Lower leg skin (tissue), 4 donors: ENCODE data around the gene C1orf216. TPM values are rescaled to one million over a fixed set of nuclear protein-coding genes. Genes with fewer than 3 reads are reported as not detected.
A peak's percentile ranks its signal among the peaks of the same experiment; 100 is the strongest.

Experiments used
- DNase-seq, 2 donors: peaks; one replicate each; pipeline ENCODE4 v3.0.0-alpha.2; 2019; ENCODE audit warnings: low spot score in 2 of 2
- H3K4me3 ChIP-seq: fragments of 200-600 bp; sonication (generic); 2 replicates; pipeline ENCODE4 v1.5.1; 2017; ENCODE audit warnings: mild to moderate bottlenecking, low read depth; ENCODE audit not compliant: poor library complexity, severe bottlenecking
- POLR2A ChIP-seq, 2 donors: fragments of 450-650 bp; IDR thresholded peaks; one replicate each; pipeline ENCODE4 v1.6.1; 2016 to 2017; ENCODE audit warnings: antibody characterized with exemption in 2 of 2, mild to moderate bottlenecking in 1 of 2, moderate library complexity in 1 of 2
- WGBS, 2 donors: methylation state at CpG; one replicate each; pipeline ENCODE4 v1.1.5; 2018; 5-methylcytosine and 5-hydroxymethylcytosine counted together
- intact Hi-C: fragments of 100-400 bp; cut with DNase I; formaldehyde crosslinking; loops from one replicate; pipeline ENCODE4 v1.15.0; 2023; ENCODE audit warnings: low total_unique reads
- total RNA-seq, 4 donors: library from RNA; depleted of rRNA; stranded (reverse); fragments of >200 nt; gene quantifications; one replicate each; pipeline ENCODE4 v1.1.0, GENCODE V29; 2016
- TF ChIP-seq, protein P1 (sequence below), 3 donors: fragments of 450-650 bp; IDR thresholded peaks; one replicate each; pipeline ENCODE4 v1.5.1; 2016; ENCODE audit warnings: antibody characterized with exemption in 3 of 3, mild to moderate bottlenecking in 3 of 3, moderate library complexity in 2 of 3

The C1orf216 gene, protein sequence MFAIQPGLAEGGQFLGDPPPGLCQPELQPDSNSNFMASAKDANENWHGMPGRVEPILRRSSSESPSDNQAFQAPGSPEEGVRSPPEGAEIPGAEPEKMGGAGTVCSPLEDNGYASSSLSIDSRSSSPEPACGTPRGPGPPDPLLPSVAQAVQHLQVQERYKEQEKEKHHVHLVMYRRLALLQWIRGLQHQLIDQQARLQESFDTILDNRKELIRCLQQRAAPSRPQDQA
- total RNA-seq: 1 to 10 TPM; 5.6 to 9.8 (median 6.5) TPM

DNA sequence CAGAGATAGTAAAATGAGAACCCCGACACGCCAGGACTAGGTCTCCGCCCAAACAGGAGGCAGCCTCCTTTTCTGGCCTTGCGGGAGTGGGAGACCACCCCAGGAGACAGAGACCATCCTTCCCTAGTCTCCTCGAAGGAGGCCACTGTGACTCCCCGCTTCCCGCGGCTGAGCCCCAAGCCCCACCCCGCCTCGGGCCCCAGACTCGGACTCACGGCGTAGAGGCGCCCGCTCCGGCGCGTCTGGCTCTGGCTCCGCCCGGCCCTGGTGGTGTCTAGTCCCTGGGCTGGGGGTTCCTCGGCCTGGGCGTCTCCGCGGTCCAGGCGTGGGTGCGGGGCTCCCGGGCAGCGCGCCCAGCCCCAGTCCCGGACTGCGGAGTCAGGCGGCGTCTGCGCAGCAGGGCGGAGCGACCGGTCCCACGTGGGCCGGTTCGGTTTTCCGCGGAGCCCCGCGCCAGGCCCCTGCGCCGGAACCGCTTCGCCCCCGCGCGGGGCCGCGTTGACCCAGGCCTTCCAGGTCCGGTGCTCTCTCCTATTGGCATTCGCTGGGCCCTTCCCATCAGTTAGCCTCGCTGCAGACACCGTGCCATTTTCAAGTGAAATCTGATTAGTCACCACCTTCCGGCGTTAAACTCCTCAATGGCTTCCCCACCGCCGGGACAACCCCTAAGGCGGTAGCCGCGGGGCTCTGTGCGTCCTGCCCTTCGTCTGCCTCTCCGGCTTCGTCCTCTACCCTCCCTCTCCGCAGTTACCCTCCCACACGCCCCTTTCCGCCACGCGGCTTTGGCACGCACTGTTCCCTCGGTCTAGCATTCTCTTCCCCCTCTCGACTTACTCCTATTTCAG lies at the start of gene C1orf216:
Gene C1orf216, minus strand, starts transcription at position 393 of the 845 bp plus-strand sequence. CDS start 2,563 bp downstream, outside the sequence.
- TF ChIP-seq, protein P1, sequence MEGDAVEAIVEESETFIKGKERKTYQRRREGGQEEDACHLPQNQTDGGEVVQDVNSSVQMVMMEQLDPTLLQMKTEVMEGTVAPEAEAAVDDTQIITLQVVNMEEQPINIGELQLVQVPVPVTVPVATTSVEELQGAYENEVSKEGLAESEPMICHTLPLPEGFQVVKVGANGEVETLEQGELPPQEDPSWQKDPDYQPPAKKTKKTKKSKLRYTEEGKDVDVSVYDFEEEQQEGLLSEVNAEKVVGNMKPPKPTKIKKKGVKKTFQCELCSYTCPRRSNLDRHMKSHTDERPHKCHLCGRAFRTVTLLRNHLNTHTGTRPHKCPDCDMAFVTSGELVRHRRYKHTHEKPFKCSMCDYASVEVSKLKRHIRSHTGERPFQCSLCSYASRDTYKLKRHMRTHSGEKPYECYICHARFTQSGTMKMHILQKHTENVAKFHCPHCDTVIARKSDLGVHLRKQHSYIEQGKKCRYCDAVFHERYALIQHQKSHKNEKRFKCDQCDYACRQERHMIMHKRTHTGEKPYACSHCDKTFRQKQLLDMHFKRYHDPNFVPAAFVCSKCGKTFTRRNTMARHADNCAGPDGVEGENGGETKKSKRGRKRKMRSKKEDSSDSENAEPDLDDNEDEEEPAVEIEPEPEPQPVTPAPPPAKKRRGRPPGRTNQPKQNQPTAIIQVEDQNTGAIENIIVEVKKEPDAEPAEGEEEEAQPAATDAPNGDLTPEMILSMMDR (IDR thresholded peaks at IDR 0.05): no peak
- TF ChIP-seq POLR2A (IDR thresholded peaks at IDR 0.05): no peak
- DNase-seq: peak; percentile 34 to 91
- intact Hi-C loops: loop anchor here (5.0 kb wide), 1 partner anchor 146 kb away; the partner anchor contains the start of gene TFAP2E
- WGBS, 2 donors: 1% methylated on average over 44 to 53 of the region's 76 CpGs
- peak within 1 kb of the TSS; percentile 52 for H3K4me3 ChIP-seq

DNA sequence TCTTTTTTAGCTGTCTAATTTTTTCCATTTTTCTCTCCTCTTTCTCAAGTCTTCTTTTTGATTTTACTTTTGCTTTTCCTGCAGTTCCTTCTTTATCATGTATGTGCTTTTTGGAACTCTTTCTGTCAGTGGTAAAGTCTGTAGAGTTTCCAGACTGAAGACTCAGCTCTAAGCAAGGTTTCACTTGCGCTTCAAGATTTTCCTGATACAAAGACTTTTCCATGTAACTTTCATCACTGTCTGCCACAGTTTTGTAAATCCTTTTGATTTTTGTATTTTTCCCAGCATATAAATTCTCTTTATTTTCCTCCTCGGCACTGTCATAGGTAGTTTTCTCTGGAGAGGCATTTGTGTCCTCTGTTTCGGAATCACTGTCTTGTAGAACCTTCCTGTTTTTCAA lies 45.6 kb upstream of the C1orf216 start:
- H3K4me3 ChIP-seq: no peak overlapping the region
- WGBS, 2 donors: 92 to 93% methylated on average over 3 of the region's 3 CpGs
- intact Hi-C loops: no loop called here
- TF ChIP-seq POLR2A (IDR thresholded peaks at IDR 0.05): no peak
- TF ChIP-seq, protein P1 (IDR thresholded peaks at IDR 0.05): no peak
- DNase-seq: no peak

DNA sequence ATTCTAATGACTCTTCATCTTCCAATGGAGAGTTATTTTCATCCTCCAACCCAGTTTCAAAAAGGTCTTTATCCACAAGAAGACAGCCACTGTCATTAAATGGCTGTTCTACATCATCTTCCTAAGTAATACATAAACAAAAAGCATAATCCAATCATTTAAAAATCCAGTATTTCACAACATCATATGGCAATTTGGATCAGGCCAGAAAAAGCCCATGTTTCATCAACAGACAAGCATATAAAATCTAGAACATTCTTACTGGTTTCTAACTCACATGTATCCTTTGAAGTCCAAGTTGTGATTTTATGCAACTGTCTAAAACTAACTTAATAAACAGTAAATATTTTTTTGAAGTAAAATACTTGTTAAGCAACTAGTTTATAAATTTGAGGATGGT lies 44.5 kb upstream of the C1orf216 start:
- H3K4me3 ChIP-seq: no peak overlapping the region
- TF ChIP-seq, protein P1 (IDR thresholded peaks at IDR 0.05): no peak
- TF ChIP-seq POLR2A (IDR thresholded peaks at IDR 0.05): no peak
- intact Hi-C loops: no loop called here
- DNase-seq: no peak

DNA sequence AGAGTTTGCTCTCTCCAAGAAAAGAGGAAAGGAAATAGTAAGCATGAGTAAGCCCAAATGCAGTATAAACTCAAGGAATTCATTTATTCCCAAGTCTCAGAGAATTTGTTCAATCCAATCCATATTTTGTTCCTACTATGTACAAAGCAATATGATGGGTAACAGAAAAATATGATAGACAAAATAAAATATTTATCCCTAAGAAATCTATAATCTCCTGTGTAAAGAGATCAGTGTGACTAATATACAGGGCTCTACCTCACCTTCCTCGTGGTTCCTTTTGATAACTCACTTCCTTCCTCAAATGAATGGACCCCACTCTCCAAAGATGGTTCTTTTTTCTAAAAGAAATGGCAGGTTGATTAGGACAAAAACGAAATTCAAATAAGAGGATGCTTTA lies 43.5 kb upstream of the C1orf216 start:
- 73 to 77% methylated on average over 2 of the region's 2 CpGs for WGBS, 2 donors
- TF ChIP-seq POLR2A (IDR thresholded peaks at IDR 0.05): no peak
- TF ChIP-seq, protein P1 (IDR thresholded peaks at IDR 0.05): no peak
- intact Hi-C loops: no loop called here
- no peak for DNase-seq
- H3K4me3 ChIP-seq: no peak overlapping the region

DNA sequence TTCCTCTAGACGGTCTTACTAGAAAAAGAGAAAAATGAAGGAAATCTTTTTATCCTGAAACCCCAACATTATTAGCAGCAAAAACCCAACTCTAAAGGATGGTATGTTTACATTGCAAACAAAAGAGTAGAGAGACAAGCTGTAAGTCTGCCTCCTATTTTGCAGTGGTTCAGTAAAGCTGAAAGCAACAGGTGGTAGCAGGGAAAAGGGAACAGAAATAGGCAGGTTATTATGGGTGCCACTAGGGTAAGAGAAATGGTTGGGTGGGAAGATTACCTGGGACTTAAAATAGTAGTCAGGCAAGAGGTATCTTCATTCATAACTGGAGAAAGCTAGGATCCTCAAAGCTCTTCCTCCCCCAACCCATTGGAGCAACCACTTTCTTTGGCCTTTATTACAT lies 37.4 kb upstream of the C1orf216 start:
- intact Hi-C loops: no loop called here
- 83 to 100% methylated on average over 1 of the region's 1 CpG for WGBS, 2 donors
- DNase-seq: no peak
- no peak overlapping the region for H3K4me3 ChIP-seq
- TF ChIP-seq, protein P1 (IDR thresholded peaks at IDR 0.05): no peak
- TF ChIP-seq POLR2A (IDR thresholded peaks at IDR 0.05): no peak
